Measurements from ENCODE around the gene NECTIN3.

The NECTIN3 gene

DNA sequence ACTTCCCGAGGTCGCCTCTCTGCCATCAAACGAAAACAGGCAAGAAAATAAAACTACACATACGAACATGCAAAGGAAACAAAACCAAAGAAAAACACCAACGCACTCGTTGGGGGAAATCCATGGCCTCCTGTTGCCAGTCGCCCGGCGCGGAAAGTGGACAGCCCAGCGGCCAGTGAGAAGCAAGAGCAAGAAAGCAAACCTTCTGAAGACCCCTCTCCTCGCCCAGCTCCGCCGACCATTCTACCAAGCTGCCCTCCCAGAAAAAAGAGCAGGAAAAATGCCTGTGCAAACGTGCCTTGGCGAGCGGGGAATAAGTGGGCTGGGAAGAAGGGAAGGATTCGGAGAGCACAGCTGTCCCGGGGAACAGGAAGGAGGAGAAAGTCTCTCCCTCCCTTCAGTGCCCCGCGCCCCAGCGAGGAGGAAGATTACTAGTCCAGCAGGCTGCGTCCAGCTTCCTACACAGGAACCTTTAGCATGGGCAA lies 802 bp upstream of the NECTIN3 start:
- H3K4me3 Mint-ChIP-seq, result peak overlapping the region; percentile 95
- H3K9me3 Mint-ChIP-seq (ENCODE audit: low read depth), result no peaks in the 10 kb centered on the region
- no peaks in the 10 kb centered on the region for H3K36me3 Mint-ChIP-seq
- H3K27ac Mint-ChIP-seq, result peak overlapping the region; percentile 18
- peaks cover 28% of the 10 kb centered on the region for H3K27me3 Mint-ChIP-seq
- H3K4me1 Mint-ChIP-seq (ENCODE audit: low read depth), result peaks cover 28% of the 10 kb centered on the region

DNA sequence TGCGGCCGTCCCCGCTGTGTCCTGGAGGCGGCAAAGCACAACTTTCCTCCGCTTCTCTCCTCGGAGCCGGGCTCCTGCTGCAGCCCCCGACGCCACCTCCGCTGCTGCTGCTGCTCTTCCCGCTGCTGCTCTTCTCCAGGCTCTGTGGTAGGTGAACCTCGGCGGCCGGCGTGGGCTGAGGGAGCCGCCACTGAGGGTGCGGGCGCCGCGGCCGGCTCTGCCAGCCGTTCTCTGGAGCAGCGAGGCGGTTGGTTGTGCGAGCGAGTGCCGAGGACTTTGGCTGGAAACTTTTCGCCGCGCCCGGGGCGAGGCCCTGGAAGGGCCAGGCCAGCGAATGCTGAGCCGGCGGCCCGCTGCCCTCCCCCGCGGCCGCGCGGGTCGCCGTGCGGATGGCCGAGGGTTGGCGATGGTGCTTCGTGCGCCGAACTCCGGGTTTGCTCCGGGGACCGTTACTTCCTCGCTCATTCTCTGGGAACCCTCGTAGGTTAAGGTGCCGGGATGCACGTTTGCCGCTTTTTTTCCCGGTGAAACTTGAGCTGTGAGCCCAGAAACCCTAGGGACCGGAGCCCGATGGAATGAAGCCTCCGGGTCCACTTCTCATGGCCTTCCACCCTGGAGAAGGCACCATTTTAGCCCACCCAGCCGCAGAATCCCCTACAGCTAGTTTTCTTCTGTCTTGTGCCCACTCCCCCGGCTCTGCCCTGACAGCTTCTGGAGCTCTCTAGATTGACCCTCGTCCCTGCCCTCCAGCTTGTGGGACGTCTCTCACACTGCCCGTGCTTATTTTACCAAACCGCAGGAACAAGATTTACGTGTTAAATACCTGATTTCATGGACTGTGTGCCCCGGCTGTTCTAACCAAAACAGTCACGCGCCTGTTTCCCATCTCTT lies 660 bp downstream of the NECTIN3 start:
- Mint-ChIP-seq H3K36me3 (no peaks in the 10 kb centered on the region), H3K27ac (no peak overlapping the region), H3K9me3 (ENCODE audit: low read depth) (no peaks in the 10 kb centered on the region), H3K4me3 (peak overlapping the region; percentile 89), H3K4me1 (ENCODE audit: low read depth) (peaks cover 28% of the 10 kb centered on the region), H3K27me3 (peaks cover 29% of the 10 kb centered on the region)

DNA sequence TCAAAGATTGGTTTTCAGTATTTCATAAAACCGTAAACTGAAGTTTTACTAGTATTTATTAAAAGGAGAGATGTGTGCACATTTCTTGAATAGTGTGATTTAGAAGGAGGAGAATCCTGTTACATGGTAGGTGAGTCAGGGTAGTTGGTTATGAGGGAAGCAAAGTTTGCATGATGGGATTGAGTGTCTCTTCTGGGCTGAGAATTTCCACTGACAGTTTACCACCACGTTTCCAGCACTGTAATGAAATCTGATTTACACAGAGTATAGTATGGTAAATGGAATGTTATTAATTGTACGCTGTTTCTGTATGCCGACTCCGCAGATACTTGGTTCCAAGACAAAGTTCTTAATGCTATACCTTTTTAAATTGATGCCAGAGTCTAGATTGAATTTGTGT lies 1.6 kb downstream of the NECTIN3 start:
- Mint-ChIP-seq H3K27ac (no peak overlapping the region), H3K9me3 (ENCODE audit: low read depth) (no peaks in the 10 kb centered on the region), H3K36me3 (no peaks in the 10 kb centered on the region), H3K4me1 (ENCODE audit: low read depth) (peaks cover 28% of the 10 kb centered on the region), H3K4me3 (peak overlapping the region; percentile 89), H3K27me3 (peaks cover 29% of the 10 kb centered on the region)

DNA sequence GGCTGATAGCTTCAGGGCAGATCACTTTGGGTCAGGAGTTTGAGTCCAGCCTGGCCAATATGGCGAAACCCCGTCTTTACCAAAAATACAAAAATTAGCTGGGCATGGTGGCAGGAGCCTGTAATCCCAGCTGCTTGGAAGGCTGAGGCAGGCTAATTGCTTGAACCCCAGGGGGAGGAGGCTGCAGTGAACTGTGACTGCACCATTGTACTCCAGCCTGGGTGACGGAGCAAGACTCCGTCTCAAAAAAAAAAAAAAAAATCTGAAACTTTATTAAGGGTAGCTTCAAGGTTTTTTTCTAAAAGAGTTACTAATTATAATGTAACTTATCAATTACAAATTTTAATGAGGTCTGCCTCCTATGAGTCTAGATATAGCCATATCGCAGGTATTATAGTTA lies 5.1 kb downstream of the NECTIN3 start:
- Mint-ChIP-seq H3K9me3 (ENCODE audit: low read depth) (no peaks in the 10 kb centered on the region), H3K27me3 (peaks cover 29% of the 10 kb centered on the region), H3K36me3 (no peaks in the 10 kb centered on the region), H3K4me1 (ENCODE audit: low read depth) (peaks cover 15% of the 10 kb centered on the region), H3K27ac (no peak overlapping the region), H3K4me3 (no peak overlapping the region)

DNA sequence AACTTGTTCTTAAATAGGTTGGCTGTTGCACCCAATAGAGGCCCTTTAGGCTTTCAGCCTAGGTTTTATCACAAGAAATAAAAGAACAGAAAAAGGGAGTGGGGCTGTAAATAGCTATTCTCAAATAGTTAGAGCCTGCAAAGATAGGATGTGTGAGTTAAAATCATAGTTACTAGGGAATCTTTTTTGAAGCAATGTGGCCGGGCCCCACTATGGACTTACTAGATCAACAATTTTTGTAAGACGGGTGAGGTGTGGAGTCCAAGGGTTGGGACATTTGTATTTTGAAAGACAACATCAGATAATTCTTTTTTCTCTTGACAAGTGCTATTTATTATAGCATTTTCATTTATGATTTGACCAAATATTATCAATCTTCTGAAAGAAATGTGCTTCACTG lies 5.8 kb downstream of the NECTIN3 start:
- peaks cover 29% of the 10 kb centered on the region for H3K27me3 Mint-ChIP-seq
- H3K4me3 Mint-ChIP-seq, result no peak overlapping the region
- H3K4me1 Mint-ChIP-seq (ENCODE audit: low read depth), result peaks cover 14% of the 10 kb centered on the region
- H3K27ac Mint-ChIP-seq, result no peak overlapping the region
- H3K9me3 Mint-ChIP-seq (ENCODE audit: low read depth), result no peaks in the 10 kb centered on the region
- H3K36me3 Mint-ChIP-seq, result no peaks in the 10 kb centered on the region

DNA sequence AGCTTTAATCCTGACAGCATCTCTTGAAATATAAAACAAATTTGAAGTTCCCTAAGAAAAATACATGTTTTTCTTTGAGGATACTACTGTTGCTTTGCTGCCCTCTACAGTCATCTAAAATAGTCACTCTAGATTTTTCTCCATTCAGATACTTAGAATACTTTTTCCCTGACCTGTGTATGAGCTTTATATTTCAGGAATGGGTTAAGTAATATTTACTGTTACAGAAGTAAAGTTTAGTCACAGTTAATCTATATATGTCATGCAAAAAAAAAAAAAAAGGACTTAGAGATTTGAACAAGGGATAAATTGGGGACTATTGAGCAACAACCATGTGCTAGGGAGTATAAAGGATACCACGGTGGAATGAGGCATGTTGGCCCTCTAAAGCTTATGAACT lies 8.8 kb downstream of the NECTIN3 start:
- H3K9me3 Mint-ChIP-seq (ENCODE audit: low read depth), result no peaks in the 10 kb centered on the region
- H3K27ac Mint-ChIP-seq, result no peak overlapping the region
- no peak overlapping the region for H3K4me3 Mint-ChIP-seq
- H3K27me3 Mint-ChIP-seq, result peaks cover 4% of the 10 kb centered on the region
- no peaks in the 10 kb centered on the region for H3K36me3 Mint-ChIP-seq
- H3K4me1 Mint-ChIP-seq (ENCODE audit: low read depth), result no peaks in the 10 kb centered on the region

DNA sequence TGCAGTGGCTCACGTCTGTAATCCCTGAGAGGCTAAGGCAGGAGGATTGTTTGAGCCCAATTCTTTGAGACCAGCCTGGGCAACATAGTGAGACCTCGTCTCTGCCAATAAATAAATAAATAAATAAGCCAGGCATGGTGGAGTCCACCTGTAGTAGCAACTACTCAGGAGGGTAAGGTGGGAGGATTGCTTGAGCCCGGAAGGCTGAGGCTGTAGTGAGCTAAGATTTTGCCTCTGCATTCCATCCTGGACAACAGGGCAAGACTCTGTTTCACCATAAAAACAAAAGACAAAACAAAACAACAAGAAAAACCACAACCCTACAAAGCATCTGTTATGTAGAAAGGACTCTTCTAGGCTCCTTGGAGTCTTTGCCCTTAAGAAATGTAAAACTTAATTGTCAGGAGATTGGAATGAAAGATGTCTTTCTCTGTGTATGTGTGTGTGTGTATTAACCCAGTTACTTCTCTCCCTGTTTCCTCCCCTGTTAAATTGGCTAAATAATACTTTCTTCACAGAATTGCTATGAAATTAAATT lies 9.5 kb downstream of the NECTIN3 start:
- no peaks in the 10 kb centered on the region for H3K36me3 Mint-ChIP-seq
- no peaks in the 10 kb centered on the region for H3K9me3 Mint-ChIP-seq (ENCODE audit: low read depth)
- H3K27me3 Mint-ChIP-seq, result no peaks in the 10 kb centered on the region
- H3K27ac Mint-ChIP-seq, result no peak overlapping the region
- no peaks in the 10 kb centered on the region for H3K4me1 Mint-ChIP-seq (ENCODE audit: low read depth)
- H3K4me3 Mint-ChIP-seq, result no peak overlapping the region

DNA sequence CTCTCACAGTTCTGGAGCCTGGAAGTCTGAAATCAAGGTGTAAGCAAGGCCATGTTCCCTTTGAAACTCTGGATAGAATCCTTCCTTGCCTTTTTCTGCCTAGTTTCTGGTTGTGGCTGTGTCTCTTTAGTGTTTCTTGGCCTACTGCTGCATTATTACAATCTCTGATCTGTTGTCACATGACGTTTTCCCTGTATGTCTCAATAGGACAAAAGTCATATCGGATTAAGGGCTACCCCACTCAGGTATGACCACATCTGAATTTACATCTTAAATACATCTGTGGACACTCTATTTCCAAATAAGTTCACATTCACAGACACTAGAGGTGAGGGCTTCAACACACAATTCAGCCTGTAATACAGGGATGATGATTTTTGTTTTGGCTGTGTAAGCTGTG lies 13.3 kb downstream of the NECTIN3 start:
- Mint-ChIP-seq H3K4me1 (ENCODE audit: low read depth) (no peaks in the 10 kb centered on the region), H3K4me3 (no peak overlapping the region), H3K9me3 (ENCODE audit: low read depth) (no peaks in the 10 kb centered on the region), H3K27ac (no peak overlapping the region), H3K36me3 (no peaks in the 10 kb centered on the region), H3K27me3 (no peaks in the 10 kb centered on the region)

DNA sequence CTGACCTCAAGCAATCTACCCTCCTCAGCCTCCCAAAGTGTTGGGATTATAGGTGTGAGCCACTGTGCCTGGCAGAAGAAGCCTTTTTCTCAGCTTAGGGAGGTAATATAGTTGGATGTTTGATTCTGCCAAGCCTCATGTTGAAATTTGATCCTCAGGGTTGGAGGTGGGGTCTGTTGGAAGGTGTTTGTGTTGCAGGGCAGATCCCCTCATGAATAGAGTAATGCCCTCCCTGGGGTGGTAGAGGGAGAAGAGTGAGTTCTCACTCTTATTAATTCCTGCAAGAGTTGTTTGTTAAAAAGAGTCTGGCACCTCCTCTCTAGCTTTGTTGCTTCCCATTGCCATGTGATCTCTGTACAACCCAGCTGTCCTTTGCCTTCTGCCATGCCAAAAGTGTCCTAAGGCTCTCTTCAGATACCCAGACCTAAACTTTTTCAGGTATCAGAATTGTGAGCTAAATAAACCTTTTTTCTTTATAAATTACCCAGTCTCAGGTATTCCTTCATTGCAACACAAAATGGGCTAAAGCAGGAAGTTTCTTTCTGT lies 16.4 kb downstream of the NECTIN3 start:
- H3K36me3 Mint-ChIP-seq, result no peaks in the 10 kb centered on the region
- no peaks in the 10 kb centered on the region for H3K27me3 Mint-ChIP-seq
- H3K9me3 Mint-ChIP-seq (ENCODE audit: low read depth), result no peaks in the 10 kb centered on the region
- no peaks in the 10 kb centered on the region for H3K4me1 Mint-ChIP-seq (ENCODE audit: low read depth)
- H3K27ac Mint-ChIP-seq, result no peak overlapping the region
- H3K4me3 Mint-ChIP-seq, result no peak overlapping the region

DNA sequence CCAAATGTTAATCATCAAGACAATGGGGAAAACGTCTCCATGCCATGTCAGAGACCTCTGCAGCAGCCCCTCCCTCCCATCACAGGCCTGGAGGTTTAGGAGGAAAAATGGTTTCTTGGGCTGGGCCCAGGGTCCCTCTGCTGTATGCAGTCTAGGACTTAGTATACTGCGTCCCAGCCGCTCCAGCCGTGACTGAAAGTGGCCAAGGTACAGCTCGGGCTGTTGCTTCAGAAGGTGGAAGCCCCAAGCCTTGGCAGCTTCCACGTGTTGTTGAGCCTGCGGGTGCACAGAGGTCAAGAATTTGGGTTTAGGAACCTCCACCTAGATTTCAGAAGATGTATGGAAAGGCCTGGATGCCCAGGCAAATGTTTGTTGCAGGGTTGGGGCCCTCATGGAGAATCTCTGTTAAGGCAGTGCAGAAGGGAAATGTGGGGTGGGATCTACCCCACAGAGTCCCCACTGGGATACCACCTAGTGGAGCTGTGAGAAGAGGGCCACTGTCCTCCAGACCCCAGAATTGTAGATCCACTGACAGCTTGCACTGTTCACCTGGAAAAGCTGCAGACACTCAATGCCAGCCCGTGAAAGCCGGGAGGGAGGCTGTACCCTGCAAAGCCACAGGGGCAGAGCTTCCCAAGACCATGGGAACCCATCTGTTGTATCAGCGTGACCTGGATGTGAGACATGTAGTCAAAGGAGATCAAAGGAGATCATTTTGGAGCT lies 25.0 kb downstream of the NECTIN3 start:
- Mint-ChIP-seq H3K4me1 (ENCODE audit: low read depth) (no peaks in the 10 kb centered on the region), H3K27ac (no peak overlapping the region), H3K9me3 (ENCODE audit: low read depth) (no peaks in the 10 kb centered on the region), H3K4me3 (no peak overlapping the region), H3K36me3 (peaks cover 7% of the 10 kb centered on the region), H3K27me3 (peaks cover 2% of the 10 kb centered on the region)

DNA sequence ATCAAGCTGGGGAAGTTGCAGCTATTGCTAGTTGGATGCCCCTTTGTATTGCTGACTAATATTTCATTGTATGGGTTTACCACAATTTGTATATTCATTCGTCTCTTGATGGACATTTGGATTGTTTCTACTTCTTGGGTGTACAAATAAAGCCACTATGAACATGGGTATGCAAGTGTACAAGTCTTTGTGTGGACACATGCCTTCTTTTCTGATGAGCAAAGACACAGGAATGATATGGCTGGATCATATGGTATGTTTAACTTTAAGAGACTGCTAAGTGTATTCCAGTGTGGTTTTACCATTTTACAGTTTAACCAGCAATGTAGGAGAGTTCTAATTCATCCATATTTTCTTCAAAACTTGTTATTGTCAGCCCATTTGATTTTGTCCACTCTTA lies 32.2 kb downstream of the NECTIN3 start:
- Mint-ChIP-seq H3K4me3 (no peak overlapping the region), H3K4me1 (ENCODE audit: low read depth) (no peaks in the 10 kb centered on the region)

DNA sequence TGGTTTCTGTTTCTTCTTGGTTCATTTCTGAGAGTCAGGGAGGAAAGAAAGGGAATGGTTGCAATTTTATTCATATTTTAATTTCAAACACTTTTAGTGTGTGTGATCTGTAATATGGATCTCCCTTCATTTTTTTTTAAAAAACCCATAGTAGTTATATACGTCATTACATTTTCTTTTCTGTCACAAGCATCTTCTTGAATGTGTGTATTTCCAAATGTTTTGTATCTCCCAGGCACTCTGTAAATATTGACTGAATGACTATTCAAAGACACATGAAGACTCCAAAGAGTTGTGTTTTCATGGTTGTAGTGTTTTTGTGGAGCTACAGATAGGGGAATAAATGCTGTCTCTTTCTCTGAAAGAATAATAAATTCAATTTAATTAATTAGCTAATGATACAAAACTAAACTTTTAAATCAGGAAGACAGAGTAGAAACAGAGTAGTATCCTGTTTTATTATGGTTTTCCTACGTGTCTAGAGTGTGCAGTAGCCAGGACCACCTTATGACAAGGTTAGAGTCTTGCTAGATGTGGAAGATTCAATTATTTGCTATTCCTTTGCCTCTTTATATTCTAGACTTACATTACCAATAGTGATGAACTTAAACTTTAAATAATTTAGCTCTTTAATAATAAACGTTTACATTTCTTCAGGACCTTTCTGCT lies 35.5 kb downstream of the NECTIN3 start:
- Mint-ChIP-seq H3K4me1 (ENCODE audit: low read depth) (no peaks in the 10 kb centered on the region), H3K27me3 (peaks cover 4% of the 10 kb centered on the region), H3K9me3 (ENCODE audit: low read depth) (peaks cover 5% of the 10 kb centered on the region), H3K27ac (no peak overlapping the region), H3K36me3 (peaks cover 17% of the 10 kb centered on the region), H3K4me3 (no peak overlapping the region)

More for the DNA sequence above, 32.2 kb downstream of the NECTIN3 start:
- H3K36me3 Mint-ChIP-seq, result peaks cover 17% of the 10 kb centered on the region
- peaks cover 4% of the 10 kb centered on the region for H3K27me3 Mint-ChIP-seq
- no peak overlapping the region for H3K27ac Mint-ChIP-seq
- peaks cover 5% of the 10 kb centered on the region for H3K9me3 Mint-ChIP-seq (ENCODE audit: low read depth)

DNA sequence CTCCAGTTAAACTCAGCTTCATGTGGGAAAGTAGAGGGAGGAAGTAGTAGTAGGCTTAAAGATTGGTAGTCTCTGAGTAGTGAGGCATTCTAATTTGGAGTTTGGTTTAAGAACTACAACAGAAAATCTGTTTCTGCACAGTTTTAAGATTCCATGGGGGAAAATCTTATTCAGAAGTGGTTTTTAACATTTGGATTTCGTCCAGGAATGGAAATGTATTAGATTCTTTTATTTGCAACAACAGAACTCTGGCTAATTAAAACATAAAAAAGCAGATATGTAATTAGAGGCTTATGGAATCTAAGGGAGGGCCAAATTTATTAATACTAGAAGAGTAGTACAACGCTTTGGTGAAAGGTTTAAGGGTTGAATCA lies 36.0 kb downstream of the NECTIN3 start:
- H3K9me3 Mint-ChIP-seq (ENCODE audit: low read depth), result peaks cover 5% of the 10 kb centered on the region
- H3K36me3 Mint-ChIP-seq, result peaks cover 15% of the 10 kb centered on the region

DNA sequence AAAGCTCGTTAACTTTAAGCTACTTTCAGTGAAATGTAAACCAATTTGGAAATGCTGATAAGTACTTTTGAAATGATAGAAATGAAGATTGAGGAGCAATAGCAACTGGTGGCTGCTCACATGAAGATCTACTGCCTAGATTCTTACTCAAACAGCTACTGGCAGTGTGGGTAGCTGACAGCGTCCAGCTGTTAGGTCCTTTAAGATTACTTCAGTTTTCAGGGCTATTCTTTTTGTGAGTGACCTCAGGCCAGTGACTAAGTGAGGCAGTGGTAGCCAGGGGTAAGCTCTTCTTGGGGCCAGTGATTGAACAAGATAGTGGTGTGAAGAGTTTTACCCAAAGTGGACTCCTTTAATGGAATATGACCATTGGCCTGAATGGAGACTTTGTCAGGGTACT lies 41.3 kb downstream of the NECTIN3 start:
- no peaks in the 10 kb centered on the region for H3K27me3 Mint-ChIP-seq
- H3K27ac Mint-ChIP-seq, result no peak overlapping the region
- H3K4me1 Mint-ChIP-seq (ENCODE audit: low read depth), result no peaks in the 10 kb centered on the region
- H3K9me3 Mint-ChIP-seq (ENCODE audit: low read depth), result no peaks in the 10 kb centered on the region
- no peak overlapping the region for H3K4me3 Mint-ChIP-seq
- H3K36me3 Mint-ChIP-seq, result no peaks in the 10 kb centered on the region

More for the DNA sequence above, 36.0 kb downstream of the NECTIN3 start:
- Mint-ChIP-seq H3K27me3 (peaks cover 4% of the 10 kb centered on the region), H3K4me1 (ENCODE audit: low read depth) (no peaks in the 10 kb centered on the region), H3K27ac (no peak overlapping the region), H3K4me3 (no peak overlapping the region)

Measured in activated naive CD8-positive, alpha-beta T cell (primary cell).